SK-N-SH treated with all-trans-retinoic acid at 6 μM for 48 hours (cell line): ENCODE data around the gene RBMS3.
A peak's percentile ranks its signal among the peaks of the same experiment; 100 is the strongest.

ENCODE experiments used
- ATAC-seq: fragments of 200-7000 bp; cut with Tn5 transposase; 3 replicates; pipeline ENCODE4 v1.9.1; 2020; ENCODE audit warnings: mild to moderate bottlenecking, moderate library complexity
- ARNTL ChIP-seq: fragments of 450-650 bp; formaldehyde crosslinking; IDR thresholded peaks from 2 replicates; pipeline ENCODE4 v1.5.0; 2020; ENCODE audit warnings: low read depth, mild to moderate bottlenecking, moderate library complexity, borderline replicate concordance
- BACH2 ChIP-seq: fragments of 250-450 bp; sonication (Bioruptor Pico); IDR thresholded peaks from 2 replicates; pipeline ENCODE4 v1.9.0; 2021; ENCODE audit warnings: mild to moderate bottlenecking, borderline replicate concordance
- CSDC2 ChIP-seq: fragments of 250-450 bp; sonication (Bioruptor Pico); IDR thresholded peaks from 2 replicates; pipeline ENCODE4 v1.5.0; 2020; ENCODE audit warnings: mild to moderate bottlenecking, moderate library complexity
- CSRNP3 ChIP-seq: fragments of 250-450 bp; sonication (Bioruptor Pico); IDR thresholded peaks from 2 replicates; pipeline ENCODE4 v1.5.1; 2021; ENCODE audit warnings: mild to moderate bottlenecking, moderate library complexity
- ESRRG ChIP-seq: fragments of 250-450 bp; sonication (Bioruptor Pico); IDR thresholded peaks from 2 replicates; pipeline ENCODE4 v1.6.1; 2021; ENCODE audit warnings: mild to moderate bottlenecking
- GLIS3 ChIP-seq: fragments of 250-450 bp; sonication (Bioruptor Pico); IDR thresholded peaks from 2 replicates; pipeline ENCODE4 v1.5.0; 2020; ENCODE audit warnings: mild to moderate bottlenecking, moderate library complexity
- ISL1 ChIP-seq: fragments of 250-450 bp; sonication (Bioruptor Pico); IDR thresholded peaks from 2 replicates; pipeline ENCODE4 v2.1.2; 2022; ENCODE audit warnings: mild to moderate bottlenecking, moderate library complexity
- OSR1 ChIP-seq: fragments of 250-450 bp; sonication (Bioruptor Pico); IDR thresholded peaks from 2 replicates; pipeline ENCODE4 v1.8.0; 2022; ENCODE audit warnings: moderate library complexity, mild to moderate bottlenecking, inconsistent platforms
- PATZ1 ChIP-seq: fragments of 250-450 bp; sonication (Bioruptor Pico); IDR thresholded peaks from 2 replicates; pipeline ENCODE4 v1.8.0; 2020; ENCODE audit warnings: mild to moderate bottlenecking, moderate library complexity, borderline replicate concordance
- PPARA ChIP-seq: fragments of 250-450 bp; sonication (Bioruptor Pico); IDR thresholded peaks from 2 replicates; pipeline ENCODE4 v1.5.0; 2020; ENCODE audit warnings: mild to moderate bottlenecking, borderline replicate concordance
- RARB ChIP-seq: fragments of 250-450 bp; sonication (Bioruptor Pico); IDR thresholded peaks from 2 replicates; pipeline ENCODE4 v1.8.0; 2021; ENCODE audit warnings: mild to moderate bottlenecking, moderate library complexity
- SNAI2 ChIP-seq: fragments of 250-450 bp; sonication (Bioruptor Pico); IDR thresholded peaks from 2 replicates; pipeline ENCODE4 v1.5.0; 2020; ENCODE audit warnings: mild to moderate bottlenecking, moderate library complexity
- TCF4 ChIP-seq: fragments of 250-450 bp; sonication (Bioruptor Pico); IDR thresholded peaks from 2 replicates; pipeline ENCODE4 v1.8.0; 2021; ENCODE audit warnings: mild to moderate bottlenecking, moderate library complexity, borderline replicate concordance
- TOX ChIP-seq: fragments of 250-450 bp; sonication (Bioruptor Pico); IDR thresholded peaks from 2 replicates; pipeline ENCODE4 v1.8.0; 2021; ENCODE audit warnings: mild to moderate bottlenecking, moderate library complexity, borderline replicate concordance
- TSHZ2 ChIP-seq: fragments of 250-450 bp; sonication (Bioruptor Pico); IDR thresholded peaks from 2 replicates; pipeline ENCODE4 v1.5.0; 2020; ENCODE audit warnings: mild to moderate bottlenecking, moderate library complexity
- ZC3H10 ChIP-seq: fragments of 250-450 bp; sonication (Bioruptor Pico); IDR thresholded peaks from 2 replicates; pipeline ENCODE4 v1.5.1; 2021; ENCODE audit warnings: mild to moderate bottlenecking, moderate library complexity
- ZFP3 ChIP-seq: fragments of 250-450 bp; sonication (Bioruptor Pico); IDR thresholded peaks from 2 replicates; pipeline ENCODE4 v1.5.0; 2020; ENCODE audit warnings: mild to moderate bottlenecking, moderate library complexity
- ZNF565 ChIP-seq: fragments of 450-650 bp; formaldehyde crosslinking; conservative IDR thresholded peaks from 2 replicates; pipeline ENCODE4 v1.5.0; 2020; ENCODE audit warnings: low read depth, mild to moderate bottlenecking, moderate library complexity
- ZNF8 ChIP-seq: fragments of 450-650 bp; formaldehyde crosslinking; IDR thresholded peaks from 2 replicates; pipeline ENCODE4 v1.5.0; 2020; ENCODE audit warnings: mild to moderate bottlenecking, moderate library complexity
- TF ChIP-seq, protein P1 (sequence below): fragments of 250-450 bp; sonication (Bioruptor Pico); IDR thresholded peaks from 2 replicates; pipeline ENCODE4 v1.5.1; 2020; ENCODE audit warnings: low read depth, mild to moderate bottlenecking, moderate library complexity

RBMS3 gene

GRCh38 chr3:29538610-29538958 lies 257.7 kb downstream of the RBMS3 start:
- no peak for TF ChIP-seq OSR1 (CRISPR knock-in tag)
- no peak for TF ChIP-seq GLIS3 (CRISPR knock-in tag)
- TF ChIP-seq, protein P1, sequence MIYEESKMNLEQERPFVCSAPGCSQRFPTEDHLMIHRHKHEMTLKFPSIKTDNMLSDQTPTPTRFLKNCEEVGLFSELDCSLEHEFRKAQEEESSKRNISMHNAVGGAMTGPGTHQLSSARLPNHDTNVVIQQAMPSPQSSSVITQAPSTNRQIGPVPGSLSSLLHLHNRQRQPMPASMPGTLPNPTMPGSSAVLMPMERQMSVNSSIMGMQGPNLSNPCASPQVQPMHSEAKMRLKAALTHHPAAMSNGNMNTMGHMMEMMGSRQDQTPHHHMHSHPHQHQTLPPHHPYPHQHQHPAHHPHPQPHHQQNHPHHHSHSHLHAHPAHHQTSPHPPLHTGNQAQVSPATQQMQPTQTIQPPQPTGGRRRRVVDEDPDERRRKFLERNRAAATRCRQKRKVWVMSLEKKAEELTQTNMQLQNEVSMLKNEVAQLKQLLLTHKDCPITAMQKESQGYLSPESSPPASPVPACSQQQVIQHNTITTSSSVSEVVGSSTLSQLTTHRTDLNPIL, result no peak
- TF ChIP-seq ARNTL (CRISPR knock-in tag), result no peak
- no peak for TF ChIP-seq TOX (CRISPR knock-in tag)
- TF ChIP-seq RARB (CRISPR knock-in tag), result no peak
- no peak for TF ChIP-seq PPARA
- no peak for TF ChIP-seq ZC3H10 (CRISPR knock-in tag)
- TF ChIP-seq ZFP3 (CRISPR knock-in tag), result no peak
- no peak for TF ChIP-seq TCF4 (CRISPR knock-in tag)
- no peak for TF ChIP-seq BACH2 (CRISPR knock-in tag)
- TF ChIP-seq CSRNP3, result no peak
- no peak for TF ChIP-seq SNAI2 (CRISPR knock-in tag)
- TF ChIP-seq TSHZ2, result no peak
- no peak for TF ChIP-seq ZNF8 (CRISPR knock-in tag)
- TF ChIP-seq ISL1 (CRISPR knock-in tag), result no peak
- no peak for TF ChIP-seq ESRRG (CRISPR knock-in tag)
- no peak for TF ChIP-seq ZNF565
- TF ChIP-seq CSDC2 (CRISPR knock-in tag), result no peak
- no peak for TF ChIP-seq PATZ1 (CRISPR knock-in tag)
- peak; percentile 51; the same call in 2 of the 3 replicates for ATAC-seq

DNA sequence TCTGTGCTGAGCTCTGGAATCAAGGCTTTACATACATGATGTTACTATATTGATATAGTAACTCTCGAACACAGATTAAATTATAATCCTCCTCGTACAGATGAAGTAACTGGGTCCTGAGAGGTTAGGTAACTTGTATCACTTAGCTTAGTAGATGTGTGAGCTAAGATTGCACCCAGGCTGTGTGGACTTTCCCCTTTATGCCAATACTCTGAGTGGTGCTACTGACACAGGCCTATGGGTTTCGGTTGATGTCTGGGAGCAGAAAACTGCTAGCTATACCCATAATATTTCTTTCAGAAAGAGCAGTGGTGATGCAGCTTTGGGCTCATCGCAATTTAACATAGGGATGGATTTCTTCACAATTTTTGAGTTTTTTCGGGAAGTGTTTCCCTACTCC lies 259.7 kb downstream of the RBMS3 start:
- ATAC-seq, result no peak
- TF ChIP-seq, protein P1, result no peak
- no peak for TF ChIP-seq ZC3H10 (CRISPR knock-in tag)
- no peak for TF ChIP-seq CSDC2 (CRISPR knock-in tag)
- no peak for TF ChIP-seq TOX (CRISPR knock-in tag)
- no peak for TF ChIP-seq ESRRG (CRISPR knock-in tag)
- TF ChIP-seq PATZ1 (CRISPR knock-in tag), result no peak
- TF ChIP-seq ARNTL (CRISPR knock-in tag), result no peak
- no peak for TF ChIP-seq ZFP3 (CRISPR knock-in tag)
- TF ChIP-seq SNAI2 (CRISPR knock-in tag), result no peak
- no peak for TF ChIP-seq BACH2 (CRISPR knock-in tag)
- TF ChIP-seq RARB (CRISPR knock-in tag), result no peak
- no peak for TF ChIP-seq TCF4 (CRISPR knock-in tag)
- TF ChIP-seq OSR1 (CRISPR knock-in tag), result no peak
